ENCODE data around the gene MS4A10.

DNA sequence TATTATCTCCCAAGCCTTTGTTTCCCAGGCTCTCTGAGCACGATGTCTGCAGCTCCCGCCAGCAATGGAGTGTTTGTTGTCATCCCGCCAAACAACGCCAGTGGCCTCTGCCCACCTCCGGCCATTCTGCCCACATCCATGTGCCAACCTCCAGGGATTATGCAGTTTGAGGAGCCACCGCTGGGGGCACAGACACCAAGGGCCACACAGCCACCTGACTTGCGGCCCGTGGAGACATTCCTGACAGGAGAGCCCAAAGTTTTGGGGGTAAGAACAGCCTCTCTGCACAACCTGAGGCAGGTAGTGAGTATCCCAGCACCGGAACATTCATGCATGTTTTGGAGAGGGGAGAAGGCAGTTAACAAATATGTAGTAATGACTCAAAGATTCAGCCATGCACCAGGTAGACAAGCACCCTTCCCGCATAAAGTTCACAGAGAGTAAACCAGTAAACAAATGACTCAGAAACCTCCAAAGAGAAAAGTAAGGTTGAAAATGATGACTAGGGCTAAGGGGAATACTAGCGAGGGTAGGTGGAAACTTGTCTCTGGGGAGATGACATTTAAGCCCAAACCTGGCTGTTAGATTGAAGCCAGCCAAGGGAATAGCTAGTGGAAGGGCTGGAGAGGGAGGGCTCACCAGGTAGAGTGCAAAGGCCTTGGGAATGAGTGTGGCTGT, 21.3 kb upstream of the MS4A10 start:
- no peak for TF ChIP-seq POLR2A (IDR thresholded peaks at IDR 0.05)
- no peak for TF ChIP-seq CTCF (IDR thresholded peaks at IDR 0.05)
- TF ChIP-seq POLR2AphosphoS5 (IDR thresholded peaks at IDR 0.05), result no peak

Data from stomach (tissue), 4 donors.